Measurements from ENCODE around the gene IMMP2L.

Gene IMMP2L

GRCh38 chr7:111196655-111197054 is 365.6 kb downstream of the IMMP2L start:
- no peak for DNase-seq

- no peak for DNase-seq
Measured at GRCh38 chr7:111192614-111193413, 369.5 kb downstream of the IMMP2L start.

GRCh38 chr7:111190804-111191203 is 371.5 kb downstream of the IMMP2L start:
- no peak for DNase-seq

GRCh38 chr7:111184987-111185386 is 377.3 kb downstream of the IMMP2L start:
- no peak for DNase-seq

GRCh38 chr7:111183321-111183720 is 379.0 kb downstream of the IMMP2L start:
- no peak for DNase-seq

GRCh38 chr7:111180338-111180737 is 382.0 kb downstream of the IMMP2L start:
- DNase-seq, result no peak

- no peak for DNase-seq
Measured at GRCh38 chr7:111175908-111176441, 386.3 kb downstream of the IMMP2L start.

GRCh38 chr7:111174510-111174909 is 387.8 kb downstream of the IMMP2L start:
- no peak for DNase-seq

GRCh38 chr7:111173990-111174389 is 388.3 kb downstream of the IMMP2L start:
- no peak for DNase-seq

- DNase-seq, result no peak
Measured at GRCh38 chr7:111173528-111173927, 388.8 kb downstream of the IMMP2L start.

GRCh38 chr7:111172564-111173257 is 389.6 kb downstream of the IMMP2L start:
- DNase-seq, result no peak

GRCh38 chr7:111168182-111168581 is 394.1 kb downstream of the IMMP2L start:
- DNase-seq, result no peak

- DNase-seq, result no peak
Measured at GRCh38 chr7:111164442-111164841, 397.9 kb downstream of the IMMP2L start.

- no peak for DNase-seq
Measured at GRCh38 chr7:111162692-111163091, 399.6 kb downstream of the IMMP2L start.

GRCh38 chr7:111160297-111160696 is 402.0 kb downstream of the IMMP2L start:
- DNase-seq, result no peak

GRCh38 chr7:111159426-111159825 is 402.9 kb downstream of the IMMP2L start:
- DNase-seq, result no peak

GRCh38 chr7:111150709-111151108 is 411.6 kb downstream of the IMMP2L start:
- no peak for DNase-seq

- DNase-seq, result no peak
Measured at GRCh38 chr7:111147708-111148533, 414.4 kb downstream of the IMMP2L start.

- no peak for DNase-seq
Measured at GRCh38 chr7:111146136-111146535, 416.2 kb downstream of the IMMP2L start.

GRCh38 chr7:111145472-111145871 is 416.8 kb downstream of the IMMP2L start:
- DNase-seq, result no peak

- DNase-seq, result no peak
Measured at GRCh38 chr7:111140091-111140865, 422.0 kb downstream of the IMMP2L start.

- no peak for DNase-seq
Measured at GRCh38 chr7:111138586-111138985, 423.7 kb downstream of the IMMP2L start.

Measured in KG1 (cell line).